A673 (cell line): ENCODE data around the gene TRPM1.

ENCODE experiments used
- CTCF ChIP-seq: fragments of 300-800, 200-600 bp; sonication (generic); conservative IDR thresholded peaks from 2 replicates; pipeline ENCODE4 v1.5.1; 2017; ENCODE audit warnings: low read depth, mild to moderate bottlenecking, antibody characterized with exemption, low read length, moderate library complexity, mixed read lengths
- EZH2 ChIP-seq: fragments of 200-600 bp; sonication (generic); IDR thresholded peaks from 2 replicates; pipeline ENCODE4 v1.6.1; 2017; ENCODE audit warnings: borderline replicate concordance, low read depth, mild to moderate bottlenecking, mixed read lengths, antibody characterized with exemption, low read length; ENCODE audit not compliant: poor library complexity, severe bottlenecking

GRCh38 chr15:31111091-31111647 is 9.6 kb upstream of the TRPM1 start:
- TF ChIP-seq EZH2 (no peak), CTCF (no peak)
